LNCAP (cell line): ENCODE results near the gene LONRF3.

ENCODE experiments used
- CTCF ChIP-seq: fragments of 450-650 bp; IDR thresholded peaks from 2 replicates; pipeline ENCODE4 v1.5.1; 2017; ENCODE audit warnings: mild to moderate bottlenecking

Gene LONRF3

GRCh38 chrX:119055687-119056086, 81.3 kb downstream of the LONRF3 start:
- no peak for TF ChIP-seq CTCF

- TF ChIP-seq CTCF = no peak
Observed at GRCh38 chrX:119062750-119063374, 88.4 kb downstream of the LONRF3 start.

- TF ChIP-seq CTCF = no peak
Observed at GRCh38 chrX:119063428-119063827, 89.0 kb downstream of the LONRF3 start.

- peak; percentile 60 for TF ChIP-seq CTCF
Observed at GRCh38 chrX:119067023-119067739, 92.8 kb downstream of the LONRF3 start.
